ENCODE data around the gene CUL1.

- TF ChIP-seq, protein P1, sequence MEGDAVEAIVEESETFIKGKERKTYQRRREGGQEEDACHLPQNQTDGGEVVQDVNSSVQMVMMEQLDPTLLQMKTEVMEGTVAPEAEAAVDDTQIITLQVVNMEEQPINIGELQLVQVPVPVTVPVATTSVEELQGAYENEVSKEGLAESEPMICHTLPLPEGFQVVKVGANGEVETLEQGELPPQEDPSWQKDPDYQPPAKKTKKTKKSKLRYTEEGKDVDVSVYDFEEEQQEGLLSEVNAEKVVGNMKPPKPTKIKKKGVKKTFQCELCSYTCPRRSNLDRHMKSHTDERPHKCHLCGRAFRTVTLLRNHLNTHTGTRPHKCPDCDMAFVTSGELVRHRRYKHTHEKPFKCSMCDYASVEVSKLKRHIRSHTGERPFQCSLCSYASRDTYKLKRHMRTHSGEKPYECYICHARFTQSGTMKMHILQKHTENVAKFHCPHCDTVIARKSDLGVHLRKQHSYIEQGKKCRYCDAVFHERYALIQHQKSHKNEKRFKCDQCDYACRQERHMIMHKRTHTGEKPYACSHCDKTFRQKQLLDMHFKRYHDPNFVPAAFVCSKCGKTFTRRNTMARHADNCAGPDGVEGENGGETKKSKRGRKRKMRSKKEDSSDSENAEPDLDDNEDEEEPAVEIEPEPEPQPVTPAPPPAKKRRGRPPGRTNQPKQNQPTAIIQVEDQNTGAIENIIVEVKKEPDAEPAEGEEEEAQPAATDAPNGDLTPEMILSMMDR (conservative IDR thresholded peaks at IDR 0.05; ENCODE audit: low read length) = no peak
- no peak for TF ChIP-seq EZH2phosphoT487 (IDR thresholded peaks at IDR 0.05; ENCODE audit: borderline replicate concordance, low read depth, low read length)
These were observed 36.1 kb upstream of the CUL1 start for GRCh38 chr7:148662646-148663045.

Data from OCI-LY7 (cell line).